ENCODE results near the gene RPH3AL.
"Not testable (repeated sequence)": the region's sequence is repeated elsewhere in the genome, so short reads cannot be mapped to it uniquely, and the experiment has no call there.

RPH3AL gene

DNA sequence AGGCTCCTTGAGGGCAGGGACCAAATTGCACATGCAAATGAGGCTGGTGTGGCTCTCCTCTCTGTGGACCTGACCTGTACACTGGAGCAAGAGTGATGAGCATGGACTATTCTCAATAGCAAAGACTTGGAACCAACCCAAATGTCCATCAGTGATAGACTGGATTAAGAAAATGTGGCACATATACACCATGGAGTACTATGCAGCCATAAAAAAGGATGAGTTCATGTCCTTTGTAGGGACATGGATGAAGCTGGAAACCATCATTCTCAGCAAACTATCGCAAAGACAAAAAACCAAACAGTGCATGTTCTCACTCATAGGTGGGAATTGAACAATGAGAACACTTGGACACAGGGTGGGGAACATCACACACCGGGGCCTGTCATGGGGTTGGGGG is 128.0 kb downstream of the RPH3AL start:
- not testable (repeated sequence) for DNase-seq (ENCODE audit: low spot score)

DNA sequence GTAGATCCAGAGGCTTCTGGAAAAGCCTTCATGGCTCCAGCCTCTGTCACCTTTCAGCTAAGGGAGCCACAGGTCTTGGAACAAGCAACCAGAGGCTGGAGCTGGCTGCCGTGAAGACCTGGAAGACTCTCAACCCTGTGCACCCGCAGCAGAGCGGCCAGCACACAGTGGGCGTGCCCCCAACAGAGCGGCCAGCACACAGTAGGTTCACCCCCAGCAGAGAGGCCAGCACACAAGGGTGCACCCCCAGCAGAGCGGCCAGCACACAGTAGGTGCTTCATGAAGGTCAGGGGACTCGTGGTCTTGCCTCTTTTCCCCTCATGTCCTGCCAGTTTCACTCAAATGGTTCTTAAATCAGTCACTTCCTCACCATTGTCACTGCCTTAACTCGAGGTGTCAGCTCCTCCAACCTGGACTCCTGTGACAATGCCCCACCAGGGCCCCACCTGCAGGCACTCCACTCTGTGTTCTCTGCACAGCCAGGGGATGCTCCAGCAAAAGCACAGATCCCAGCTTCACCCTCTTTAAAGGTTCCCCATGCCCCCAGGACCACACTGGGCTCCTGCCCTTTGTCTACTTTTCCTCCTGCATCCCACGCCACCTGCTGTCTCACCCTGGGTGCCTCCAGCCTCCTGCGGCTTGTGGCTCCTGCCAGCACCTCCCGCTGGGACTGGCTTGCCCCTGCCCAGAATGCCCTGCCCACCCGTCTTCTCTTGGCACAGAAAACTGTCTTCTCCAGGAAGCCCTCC is 128.7 kb downstream of the RPH3AL start:
- no peak for DNase-seq (ENCODE audit: low spot score)

DNA sequence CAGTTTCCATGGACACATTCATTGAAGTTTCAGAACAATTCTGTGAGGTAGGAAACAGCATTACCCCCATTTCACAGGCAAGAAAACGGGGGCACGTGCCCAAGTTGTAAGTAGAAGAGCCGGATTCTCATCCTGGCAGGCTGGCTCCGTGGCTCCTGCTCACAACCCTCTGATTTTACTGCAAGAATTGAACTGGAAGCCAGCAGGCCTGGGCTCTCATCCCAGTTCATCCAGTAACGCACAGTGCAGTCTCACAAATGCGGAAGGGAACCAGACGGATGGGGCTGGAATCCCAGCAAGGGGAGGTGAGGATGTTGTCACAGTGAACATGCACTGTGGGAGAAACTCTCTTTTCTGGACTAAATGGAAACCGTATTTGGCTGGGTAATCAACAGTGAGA is 130.4 kb downstream of the RPH3AL start:
- no peak for DNase-seq (ENCODE audit: low spot score)

DNA sequence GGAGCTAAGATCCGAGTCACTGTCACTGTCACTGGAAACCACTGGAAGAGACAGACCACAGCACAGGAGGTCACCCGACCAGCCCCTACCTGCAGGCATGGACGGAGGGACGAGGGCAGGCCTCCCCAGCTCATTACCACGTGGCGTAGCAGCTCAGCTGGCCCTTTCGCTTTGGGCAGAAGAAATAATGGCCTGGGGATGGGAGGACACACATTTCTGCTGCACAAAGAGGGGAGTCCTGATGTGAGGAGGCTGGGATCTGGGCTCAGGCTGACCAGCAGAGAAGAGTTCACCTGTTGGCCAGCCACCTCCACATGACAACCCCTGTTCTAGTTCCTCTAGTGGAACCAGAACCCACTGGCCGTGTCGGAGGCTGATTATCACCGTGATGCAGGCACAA is 132.9 kb downstream of the RPH3AL start:
- no peak for DNase-seq (ENCODE audit: low spot score)

DNA sequence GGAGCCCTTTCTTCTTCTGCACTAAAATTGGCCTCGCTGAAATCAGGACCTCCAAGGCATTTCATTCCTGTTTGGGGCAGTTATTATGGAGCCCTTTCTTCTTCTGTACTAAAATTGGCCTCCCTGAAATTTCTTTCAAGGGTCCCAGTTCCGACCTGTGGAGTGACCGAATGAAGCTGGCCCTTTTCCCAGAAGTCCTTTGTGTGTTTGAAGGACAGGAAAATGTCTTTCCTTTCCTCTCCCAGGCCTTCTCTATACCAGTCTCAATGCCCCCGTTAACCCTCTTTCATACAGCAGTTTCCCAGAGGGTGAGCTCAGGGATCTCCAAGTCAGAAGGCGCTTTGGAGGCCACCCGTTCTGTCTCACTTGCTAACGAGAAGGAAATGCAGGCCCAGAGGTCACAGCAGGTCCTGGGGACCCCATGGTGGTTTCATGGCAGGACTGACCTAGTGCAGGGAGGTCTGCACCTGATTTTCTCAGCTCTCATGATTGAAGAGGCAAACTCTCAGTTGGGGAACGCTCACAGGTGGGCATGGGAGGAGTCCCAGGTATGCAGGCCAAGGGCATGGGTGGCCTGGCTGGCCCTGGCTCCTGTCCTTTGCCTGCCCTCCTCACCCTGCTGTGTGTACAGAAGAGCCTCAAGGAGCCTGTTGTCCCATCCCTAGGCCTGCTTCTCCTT is 134.0 kb downstream of the RPH3AL start:
- DNase-seq (ENCODE audit: low spot score) = no peak

DNA sequence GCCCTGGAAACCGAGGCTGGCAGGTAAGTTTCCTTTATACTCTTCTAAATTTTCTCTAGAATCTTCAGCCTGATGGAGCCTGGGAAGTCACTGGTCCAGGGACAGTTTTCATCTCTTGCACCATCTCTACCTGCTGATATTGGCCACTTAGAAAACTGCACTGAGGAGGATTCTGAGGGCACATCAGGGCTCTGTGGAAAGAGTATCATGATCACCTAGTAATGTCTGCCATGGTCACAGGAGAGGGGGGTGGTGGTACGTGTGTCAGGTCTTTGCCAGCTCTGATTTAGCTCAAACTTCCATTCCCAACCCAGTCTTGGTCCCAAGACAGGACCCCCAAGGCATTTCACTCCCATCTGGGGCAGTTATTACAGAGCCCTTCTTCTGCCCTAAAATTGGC is 136.0 kb downstream of the RPH3AL start:
- no peak for DNase-seq (ENCODE audit: low spot score)

DNA sequence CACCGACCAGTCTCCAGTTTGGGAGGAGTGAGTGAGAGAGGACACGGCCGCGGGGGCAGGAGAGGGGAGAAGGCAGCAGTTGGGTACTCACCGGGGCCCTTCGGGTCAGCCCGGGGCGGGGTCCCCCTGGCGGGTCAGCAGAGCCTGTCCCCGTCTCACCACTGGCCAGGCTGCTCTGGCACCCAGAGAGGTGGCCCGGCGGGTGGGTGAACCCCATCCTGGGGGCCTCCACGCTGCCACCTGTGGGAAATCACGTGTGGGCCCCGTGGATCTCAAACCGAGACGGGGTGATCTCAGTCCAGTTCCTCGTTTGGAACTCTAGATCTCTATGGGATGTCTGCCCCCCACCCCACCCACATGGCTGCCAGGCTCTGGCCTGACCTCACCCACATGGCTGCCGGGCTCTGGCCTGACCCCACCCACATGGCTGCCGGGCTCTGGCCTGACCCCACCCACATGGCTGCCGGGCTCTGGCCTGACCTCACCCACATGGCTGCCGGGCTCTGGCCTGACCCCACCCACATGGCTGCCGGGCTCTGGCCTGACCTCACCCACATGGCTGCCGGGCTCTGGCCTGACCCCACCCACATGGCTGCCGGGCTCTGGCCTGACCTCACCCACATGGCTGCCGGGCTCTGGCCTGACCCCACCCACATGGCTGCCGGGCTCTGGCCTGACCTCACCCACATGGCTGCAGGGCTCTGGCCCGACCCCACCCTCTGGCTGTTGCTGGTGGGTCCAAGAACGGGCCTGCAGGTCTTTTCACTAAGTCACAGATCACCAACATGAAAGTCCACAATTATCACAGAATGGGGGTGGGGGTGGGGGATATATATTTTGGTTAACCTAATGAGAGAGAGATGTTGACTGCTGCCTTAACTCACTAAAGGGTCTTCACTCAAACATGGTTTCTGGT is 136.8 kb downstream of the RPH3AL start:
- not testable (repeated sequence) for DNase-seq (ENCODE audit: low spot score)

DNA sequence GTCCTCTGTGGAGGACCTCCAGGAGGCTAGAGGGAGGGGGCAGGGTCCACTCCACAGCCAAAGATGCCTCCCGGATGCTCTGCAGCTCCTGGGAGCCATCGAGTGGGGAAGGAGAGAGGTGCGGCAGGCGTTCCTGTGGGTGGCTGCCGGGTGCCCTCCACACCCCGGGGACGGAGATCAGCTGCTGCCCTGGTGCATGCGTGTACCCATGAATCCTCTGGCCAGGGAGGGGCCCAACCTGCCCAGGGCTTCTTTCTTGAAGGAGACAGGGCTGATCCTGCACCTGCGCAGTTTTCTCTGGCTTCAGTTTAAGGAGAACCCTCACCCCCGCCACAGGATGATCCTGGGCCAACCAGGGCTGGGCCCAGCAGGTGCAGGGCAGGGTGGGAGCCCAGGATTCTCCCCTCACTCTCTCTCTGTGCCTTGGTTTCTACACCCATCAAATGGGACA is 137.7 kb downstream of the RPH3AL start:
- no peak for DNase-seq (ENCODE audit: low spot score)

DNA sequence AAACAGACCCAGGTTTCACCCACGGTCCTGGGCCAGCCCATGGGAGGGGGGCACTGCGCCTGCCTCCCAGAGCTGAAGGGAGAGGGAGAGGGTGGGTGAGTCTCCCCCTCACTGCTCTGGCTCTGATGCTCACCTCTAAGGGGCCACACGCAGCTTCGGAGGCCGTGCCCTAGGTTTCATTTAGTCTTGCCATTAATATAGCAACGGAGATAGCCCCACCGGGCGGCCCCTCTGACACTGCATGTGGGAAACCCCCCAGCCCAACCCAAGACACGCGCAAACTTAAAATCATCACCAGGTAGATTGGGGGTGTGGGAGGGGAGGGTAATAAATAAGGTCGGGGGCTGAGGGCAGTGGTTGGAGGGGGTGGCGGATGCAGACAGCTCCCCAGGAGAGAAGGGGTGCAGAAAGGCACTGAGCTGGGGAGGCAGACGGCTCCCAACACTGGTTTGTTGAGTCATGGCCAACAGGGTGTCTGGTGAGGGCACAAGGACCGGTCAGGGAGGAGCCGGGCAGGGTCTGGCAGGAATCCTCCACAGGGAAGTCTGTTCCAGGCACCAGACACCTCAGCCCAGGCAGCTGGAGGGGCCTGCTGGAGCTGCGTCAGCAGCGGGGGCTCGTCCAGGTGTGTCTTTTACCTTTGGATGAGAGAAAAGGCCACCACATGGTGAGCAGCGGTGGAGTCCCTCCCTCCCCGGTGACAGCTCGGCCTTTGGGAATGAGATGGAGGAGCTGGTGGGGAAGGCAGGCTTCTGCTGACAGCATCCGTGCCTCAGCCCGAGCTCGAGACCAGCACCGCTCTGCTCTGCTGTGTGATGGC is 139.1 kb downstream of the RPH3AL start:
- DNase-seq (ENCODE audit: low spot score) = no peak

DNA sequence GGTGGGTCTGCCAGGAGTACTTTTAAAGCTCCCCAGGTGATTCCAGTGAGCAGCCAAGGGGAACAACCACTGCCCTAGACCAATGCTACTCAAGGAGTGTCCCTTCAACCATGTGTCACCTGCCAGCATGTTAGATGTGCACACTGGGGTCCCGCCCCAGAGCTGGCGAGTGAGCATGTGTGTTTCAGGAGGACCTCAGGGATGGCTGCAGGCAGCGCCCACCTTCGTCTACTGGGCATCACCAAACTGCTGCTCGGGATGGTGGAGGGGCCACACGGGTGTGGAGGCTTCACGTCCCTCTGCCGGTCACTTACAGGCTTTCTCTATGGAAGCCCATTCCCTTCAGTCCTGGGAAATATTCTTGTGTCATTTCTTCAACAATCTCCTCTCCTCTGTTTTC is 142.2 kb downstream of the RPH3AL start:
- DNase-seq (ENCODE audit: low spot score) = no peak

DNA sequence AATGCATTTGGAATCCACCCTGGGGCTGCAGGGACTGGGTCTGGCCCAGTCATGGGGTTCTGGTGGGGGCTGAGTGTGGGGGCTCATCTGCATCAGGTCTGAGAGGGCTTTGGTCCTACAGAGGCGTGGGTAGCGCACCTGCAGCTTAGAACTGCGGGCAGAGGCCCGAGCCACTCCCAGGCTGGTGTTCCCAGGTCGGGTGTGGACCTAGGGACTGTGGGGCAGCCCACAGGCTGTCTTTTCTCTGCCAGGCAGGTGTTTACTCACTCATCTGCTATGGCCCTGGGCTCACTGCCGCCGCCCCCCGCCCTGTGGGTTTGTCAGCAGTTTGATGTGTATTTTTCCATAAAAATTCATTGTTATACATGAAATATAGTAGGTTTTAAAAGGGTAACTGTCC is 144.2 kb downstream of the RPH3AL start:
- DNase-seq (ENCODE audit: low spot score) = no peak

DNA sequence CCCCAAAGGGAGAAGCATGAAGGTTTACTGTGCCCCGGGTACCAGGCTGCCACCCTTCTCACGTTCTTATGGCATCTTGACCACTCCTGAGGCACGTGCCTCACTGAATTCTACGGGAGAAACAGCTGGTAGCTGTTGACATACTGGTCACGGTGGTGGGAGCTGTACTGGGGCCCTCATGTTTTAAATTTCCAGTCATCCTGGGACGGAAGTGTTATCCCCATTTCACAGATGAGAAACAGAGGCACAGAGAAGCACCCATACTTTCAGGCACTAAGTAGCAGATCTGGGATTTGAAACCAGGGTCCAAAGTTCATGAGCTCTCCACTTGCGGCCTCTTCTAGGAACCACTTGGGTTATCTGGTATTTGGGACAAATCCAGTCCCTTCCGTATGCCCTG is 144.8 kb downstream of the RPH3AL start:
- DNase-seq (ENCODE audit: low spot score) = no peak

DNA sequence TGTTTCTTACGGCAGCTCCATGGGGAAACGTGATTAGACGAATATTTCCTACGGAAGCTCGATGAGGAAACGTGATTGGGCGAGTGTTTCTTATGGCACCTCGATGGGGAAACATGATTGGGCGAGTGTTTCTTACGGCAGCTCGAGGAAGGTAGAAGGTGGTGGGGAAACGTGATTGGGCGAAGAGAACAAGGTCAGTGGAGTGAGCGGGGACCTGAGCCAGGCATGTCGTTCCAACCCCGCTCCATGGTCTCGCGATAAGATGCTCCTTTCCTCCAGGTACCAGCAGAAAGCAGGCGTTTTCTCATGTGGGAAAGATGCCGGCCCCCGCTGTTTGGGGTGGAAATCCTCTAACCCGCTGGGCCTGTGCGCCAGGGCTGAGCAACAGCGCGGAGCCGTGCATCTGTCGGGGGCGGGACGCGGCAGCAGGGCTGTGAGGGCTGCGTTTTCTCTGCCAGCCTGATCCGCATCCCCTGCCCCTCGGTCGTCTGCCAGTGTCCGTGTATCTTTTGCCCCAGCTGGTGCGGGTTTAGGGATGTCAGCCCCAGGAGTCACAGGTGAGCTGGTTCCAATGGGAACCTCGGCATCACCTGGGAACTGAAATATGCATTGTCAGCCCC is 145.6 kb downstream of the RPH3AL start:
- DNase-seq (ENCODE audit: low spot score) = no peak

DNA sequence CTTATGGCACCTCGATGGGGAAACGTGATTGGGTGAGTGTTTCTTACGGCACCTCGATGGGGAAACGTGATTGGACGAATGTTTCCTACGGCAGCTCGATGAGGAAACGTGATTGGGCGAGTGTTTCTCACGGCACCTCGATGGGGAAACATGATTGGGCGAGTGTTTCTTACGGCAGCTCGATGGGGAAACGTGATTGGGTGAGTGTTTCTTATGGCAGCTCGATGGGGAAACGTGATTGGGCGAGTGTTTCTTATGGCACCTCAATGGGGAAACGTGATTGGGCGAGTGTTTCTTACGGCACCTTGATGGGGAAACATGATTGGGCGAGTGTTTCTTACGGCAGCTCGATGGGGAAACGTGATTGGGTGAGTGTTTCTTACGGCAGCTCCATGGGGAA is 146.1 kb downstream of the RPH3AL start:
- DNase-seq (ENCODE audit: low spot score) = not testable (repeated sequence)

DNA sequence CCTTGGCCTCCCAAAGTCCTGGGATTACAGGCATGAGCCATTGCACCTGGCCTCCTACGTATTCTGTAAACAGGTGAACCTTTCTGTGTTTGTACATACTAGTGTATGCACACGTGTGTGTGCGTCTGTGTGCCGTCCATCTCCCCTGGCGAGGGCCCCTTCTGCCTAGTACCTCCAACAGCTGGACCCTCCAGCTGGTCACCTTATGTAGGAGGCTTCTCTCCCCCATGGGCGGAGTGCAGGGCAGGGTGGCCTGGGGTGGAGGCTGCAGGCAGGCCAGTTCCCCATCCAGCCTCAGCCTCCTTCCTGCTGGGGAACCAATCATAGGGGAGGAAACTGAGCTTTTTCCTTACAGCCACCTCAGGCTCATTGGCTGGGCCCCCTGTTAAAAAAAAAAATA is 146.8 kb downstream of the RPH3AL start:
- DNase-seq (ENCODE audit: low spot score) = no peak

DNA sequence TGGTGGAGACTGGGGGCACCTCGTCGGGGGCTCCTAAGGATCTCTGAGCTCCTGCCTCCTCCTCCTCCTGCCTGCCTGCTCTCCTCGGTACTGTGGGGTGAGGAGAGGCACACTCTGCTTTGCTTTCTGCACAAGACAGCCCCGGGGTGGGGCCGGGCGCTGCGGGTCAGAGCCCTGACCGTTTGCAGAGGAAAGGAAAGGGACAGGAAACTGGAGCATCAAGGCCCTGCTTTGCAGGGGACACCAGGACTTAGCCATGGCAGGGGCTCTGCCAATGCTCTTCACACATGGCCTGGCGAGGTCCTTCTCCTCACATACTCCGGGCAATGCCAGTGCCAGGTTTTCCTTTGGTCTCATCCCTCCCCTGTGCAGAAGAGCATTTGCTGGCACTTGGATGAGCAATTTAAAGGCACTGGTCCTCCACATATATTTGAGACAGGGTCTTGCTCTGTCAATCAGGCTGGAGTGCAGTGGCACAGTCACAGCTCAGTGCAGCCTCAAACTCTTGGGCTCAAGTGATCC is 147.4 kb downstream of the RPH3AL start:
- no peak for DNase-seq (ENCODE audit: low spot score)

DNA sequence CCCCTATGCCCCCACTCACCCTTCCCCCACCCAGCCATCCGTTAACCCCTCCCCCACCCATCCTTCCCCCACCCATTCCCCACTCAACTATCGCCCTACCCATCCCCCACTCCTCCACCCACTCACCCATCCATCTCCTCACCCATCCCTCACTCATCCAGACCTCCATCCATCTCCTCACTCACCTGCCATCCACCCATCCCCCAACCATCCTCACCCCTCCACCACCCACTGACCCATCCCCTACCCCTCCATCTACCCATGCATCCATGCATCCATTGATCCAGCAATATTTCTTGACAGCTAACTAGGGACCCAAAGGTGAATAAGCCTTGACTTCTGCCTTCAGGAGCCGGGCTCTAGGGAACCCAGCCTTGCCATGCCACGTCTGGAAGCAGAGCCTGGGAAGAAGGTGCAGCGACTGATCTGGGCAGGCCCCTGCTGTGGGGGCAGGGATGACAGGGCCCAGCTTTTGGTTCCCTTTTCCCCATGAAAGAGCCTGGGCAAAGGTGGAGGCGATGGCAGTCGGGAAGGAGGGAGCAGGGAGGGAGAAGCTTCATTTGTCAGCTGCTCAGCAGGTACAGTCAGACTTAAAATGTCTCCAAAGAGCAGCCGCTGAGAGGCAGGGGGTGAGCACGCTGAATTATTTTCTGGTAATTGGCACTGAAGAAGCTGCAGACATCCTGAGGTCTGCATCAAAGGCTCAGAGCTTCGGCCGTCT is 148.0 kb downstream of the RPH3AL start:
- no peak for DNase-seq (ENCODE audit: low spot score)

DNA sequence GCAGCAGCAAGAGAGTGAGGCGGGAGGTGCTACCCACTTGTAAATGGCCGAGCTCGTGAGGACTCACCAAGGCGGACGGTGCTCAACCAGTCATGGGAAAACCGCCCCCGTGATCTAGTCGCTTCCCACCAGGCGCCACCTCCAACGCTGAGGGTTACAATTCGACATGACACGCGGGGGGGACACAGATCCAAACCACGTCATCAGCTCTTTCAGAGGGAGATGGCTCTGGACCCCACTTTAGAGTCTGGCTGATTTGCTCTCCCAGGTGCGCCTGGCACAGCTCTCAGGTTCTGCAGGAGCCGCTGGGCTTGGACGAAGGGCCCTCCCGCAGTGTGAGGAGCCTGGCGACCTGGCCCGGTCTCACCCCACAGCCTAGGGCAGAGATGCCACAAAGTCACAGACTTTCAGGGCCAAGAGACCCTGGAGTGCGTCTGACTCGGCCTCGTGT is 150.1 kb downstream of the RPH3AL start:
- DNase-seq (ENCODE audit: low spot score) = no peak

DNA sequence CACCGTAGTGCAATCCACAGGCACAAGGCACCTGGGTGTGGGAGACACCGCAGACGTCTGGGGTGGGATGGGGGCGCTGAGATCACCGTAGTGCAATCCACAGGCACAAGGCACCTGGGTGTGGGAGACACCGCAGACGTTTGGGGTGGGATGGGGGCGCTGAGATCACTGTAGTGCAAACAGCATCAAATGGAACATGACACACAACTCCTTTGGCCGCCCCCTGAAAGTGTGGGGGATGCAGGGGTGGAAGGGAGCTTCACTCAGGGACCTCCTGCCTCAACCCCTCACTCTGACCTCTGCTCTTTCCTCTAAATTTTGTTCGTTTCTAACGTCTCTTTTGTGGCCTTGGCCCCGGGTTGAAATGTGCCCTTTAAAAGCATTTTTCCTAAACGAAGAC is 150.9 kb downstream of the RPH3AL start:
- not testable (repeated sequence) for DNase-seq (ENCODE audit: low spot score)

DNA sequence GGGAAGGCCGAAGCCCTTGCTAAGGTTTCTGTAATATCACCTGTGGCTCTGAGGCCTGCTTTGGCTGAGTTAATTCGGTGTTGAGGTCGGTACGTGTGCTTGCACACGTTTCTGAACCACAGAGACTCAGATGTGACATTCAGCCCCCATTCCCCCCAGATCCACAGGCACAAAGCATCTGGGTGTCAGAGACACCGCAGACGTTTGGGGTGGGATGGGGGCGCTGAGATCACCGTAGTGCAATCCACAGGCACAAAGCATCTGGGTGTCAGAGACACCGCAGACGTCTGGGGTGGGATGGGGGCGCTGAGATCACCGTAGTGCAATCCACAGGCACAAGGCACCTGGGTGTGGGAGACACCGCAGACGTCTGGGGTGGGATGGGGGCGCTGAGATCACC is 151.3 kb downstream of the RPH3AL start:
- not testable (repeated sequence) for DNase-seq (ENCODE audit: low spot score)
